GM19193 (cell line): Measurements from ENCODE around the gene TTLL6.

ENCODE experiments used
- POLR2A ChIP-seq: IDR thresholded peaks from 4 replicates; pipeline ENCODE4 v1.6.1; 2011; ENCODE audit not compliant: insufficient read depth, insufficient read length; ENCODE audit errors: extremely low read depth

TTLL6 gene

GRCh38 chr17:48726114-48726915, 90.7 kb downstream of the TTLL6 start:
- TF ChIP-seq POLR2A = no peak

GRCh38 chr17:48725288-48726064, 91.6 kb downstream of the TTLL6 start:
- no peak for TF ChIP-seq POLR2A

GRCh38 chr17:48725004-48725287, 92.1 kb downstream of the TTLL6 start:
- no peak for TF ChIP-seq POLR2A

- no peak for TF ChIP-seq POLR2A
Measured at GRCh38 chr17:48724251-48725003, 92.6 kb downstream of the TTLL6 start.

GRCh38 chr17:48723423-48724250, 93.4 kb downstream of the TTLL6 start:
- TF ChIP-seq POLR2A = no peak

- TF ChIP-seq POLR2A = no peak
Measured at GRCh38 chr17:48722915-48723422, 94.1 kb downstream of the TTLL6 start, which contains the start of gene PRAC2. PRAC2 (plus strand) TSS chr17:48723185; CDS start chr17:48724411, 1,226 bp downstream.

- no peak for TF ChIP-seq POLR2A
Measured at GRCh38 chr17:48722201-48722907, 94.7 kb downstream of the TTLL6 start, which contains the start of gene PRAC1. PRAC1 (minus strand) TSS chr17:48722518; CDS start chr17:48722392, 126 bp downstream.

- no peak for TF ChIP-seq POLR2A
Measured at GRCh38 chr17:48721009-48721402, 96.0 kb downstream of the TTLL6 start.

GRCh38 chr17:48720266-48721008, 96.6 kb downstream of the TTLL6 start:
- TF ChIP-seq POLR2A = no peak

- TF ChIP-seq POLR2A = no peak
Measured at GRCh38 chr17:48719642-48720265, 97.3 kb downstream of the TTLL6 start.

- no peak for TF ChIP-seq POLR2A
Measured at GRCh38 chr17:48718761-48719641, 98.0 kb downstream of the TTLL6 start.
